ENCODE measurements around the gene ZHX3.

The ZHX3 gene

GRCh38 chr20:41304424-41305079, 13.0 kb downstream of the ZHX3 start:
- TF ChIP-seq CTCF (IDR thresholded peaks at IDR 0.05; ENCODE audit: control insufficient read depth, insufficient read depth, low read depth, low read length, missing control alignments), result no peak
- no peak overlapping the region for H3K4me3 ChIP-seq (ENCODE audit: control insufficient read depth, low read depth, low read length)
- DNase-seq (ENCODE audit: low read depth), result no peak

- TF ChIP-seq CTCF (IDR thresholded peaks at IDR 0.05; ENCODE audit: control insufficient read depth, insufficient read depth, low read depth, low read length, missing control alignments), result no peak
- no peak for DNase-seq (ENCODE audit: low read depth)
- no peak overlapping the region for H3K4me3 ChIP-seq (ENCODE audit: control insufficient read depth, low read depth, low read length)
Measured at GRCh38 chr20:41304002-41304401, 13.5 kb downstream of the ZHX3 start.

GRCh38 chr20:41300886-41301285, 16.6 kb downstream of the ZHX3 start:
- no peak for DNase-seq (ENCODE audit: low read depth)
- no peak overlapping the region for H3K4me3 ChIP-seq (ENCODE audit: control insufficient read depth, low read depth, low read length)
- no peak for TF ChIP-seq CTCF (IDR thresholded peaks at IDR 0.05; ENCODE audit: control insufficient read depth, insufficient read depth, low read depth, low read length, missing control alignments)

GRCh38 chr20:41300383-41300782, 17.1 kb downstream of the ZHX3 start:
- TF ChIP-seq CTCF (IDR thresholded peaks at IDR 0.05; ENCODE audit: control insufficient read depth, insufficient read depth, low read depth, low read length, missing control alignments), result no peak
- H3K4me3 ChIP-seq (ENCODE audit: control insufficient read depth, low read depth, low read length), result no peak overlapping the region
- no peak for DNase-seq (ENCODE audit: low read depth)

GRCh38 chr20:41299899-41300298, 17.6 kb downstream of the ZHX3 start:
- TF ChIP-seq CTCF (IDR thresholded peaks at IDR 0.05; ENCODE audit: control insufficient read depth, insufficient read depth, low read depth, low read length, missing control alignments), result no peak
- DNase-seq (ENCODE audit: low read depth), result no peak
- H3K4me3 ChIP-seq (ENCODE audit: control insufficient read depth, low read depth, low read length), result no peak overlapping the region

- DNase-seq (ENCODE audit: low read depth), result no peak
- no peak overlapping the region for H3K4me3 ChIP-seq (ENCODE audit: control insufficient read depth, low read depth, low read length)
- no peak for TF ChIP-seq CTCF (IDR thresholded peaks at IDR 0.05; ENCODE audit: control insufficient read depth, insufficient read depth, low read depth, low read length, missing control alignments)
Measured at GRCh38 chr20:41293269-41294037, 24.1 kb downstream of the ZHX3 start.

Measured in AG09309 (cell line).